Stomach smooth muscle (tissue), 2 donors: ENCODE data around the gene PXDN.

Source experiments
- H3K27ac ChIP-seq: one replicate; pipeline ENCODE4 v1.7.0; 2013; ENCODE audit warnings: mild to moderate bottlenecking, low read length, inconsistent platforms
- H3K27me3 ChIP-seq, 2 donors: one replicate each; pipeline ENCODE4 v1.7.0; 2013; ENCODE audit warnings: low read length in 2 of 2; ENCODE audit not compliant: insufficient read depth in 2 of 2, control insufficient read depth in 1 of 2
- H3K36me3 ChIP-seq, 2 donors: one replicate each; pipeline ENCODE4 v1.7.0; 2013; ENCODE audit warnings: low read length in 2 of 2; ENCODE audit not compliant: control insufficient read depth in 2 of 2, insufficient read depth in 2 of 2
- H3K4me1 ChIP-seq: one replicate; pipeline ENCODE4 v1.7.0; 2013; ENCODE audit warnings: low read length; ENCODE audit not compliant: control insufficient read depth, insufficient read depth
- H3K4me3 ChIP-seq, 2 donors: one replicate each; pipeline ENCODE4 v1.7.0; 2013; ENCODE audit warnings: low read length in 2 of 2
- H3K9ac ChIP-seq, 2 donors: one replicate each; pipeline ENCODE4 v1.7.0; 2013; ENCODE audit warnings: low read length in 2 of 2, mild to moderate bottlenecking in 1 of 2
- H3K9me3 ChIP-seq, 2 donors: one replicate each; pipeline ENCODE4 v1.7.0; 2013; ENCODE audit warnings: low read length in 2 of 2; ENCODE audit not compliant: control insufficient read depth in 2 of 2
- donor health status: healthy.
- donor health status: Pancreatic carcinoma.

PXDN gene

GRCh38 chr2:1744446-1745170 lies at the start of gene PXDN:
Gene PXDN, minus strand, starts transcription at chr2:1744515. Its CDS starts 60 bp downstream, at chr2:1744455.
- H3K27ac ChIP-seq: peak within 1 kb of the TSS; percentile 84
- peaks cover 0 to 2% of the 10 kb centered on the region in 2 donors for H3K27me3 ChIP-seq

GRCh38 chr2:1793868-1794445 lies 49.6 kb upstream of the PXDN start:
- Histone ChIP-seq H3K4me1 (peaks cover 13% of the 10 kb centered on the region), H3K27me3 (no peaks in the 10 kb centered on the region), H3K36me3 (no peaks in the 10 kb centered on the region), H3K9ac (no peak overlapping the region), H3K27ac (no peak overlapping the region), H3K4me3 (no peak overlapping the region), H3K9me3 (no peaks in the 10 kb centered on the region)

More at GRCh38 chr2:1744446-1745170, at the start of gene PXDN:
- peaks cover 49% of the 10 kb centered on the region for H3K4me1 ChIP-seq
- peak within 1 kb of the TSS; percentile 54 to 79 for H3K4me3 ChIP-seq
- H3K9ac ChIP-seq: peak within 1 kb of the TSS; percentile 71 to 86
- H3K36me3 ChIP-seq: no peaks in the 10 kb centered on the region
- no peaks in the 10 kb centered on the region for H3K9me3 ChIP-seq

- H3K27me3 ChIP-seq: no peaks in the 10 kb centered on the region
- no peak overlapping the region for H3K4me3 ChIP-seq
- no peak overlapping the region for H3K27ac ChIP-seq
- H3K4me1 ChIP-seq: peaks cover 13% of the 10 kb centered on the region
- no peaks in the 10 kb centered on the region for H3K9me3 ChIP-seq
- H3K36me3 ChIP-seq: no peaks in the 10 kb centered on the region
- H3K9ac ChIP-seq: no peak overlapping the region
These were observed 48.9 kb upstream of the PXDN start for GRCh38 chr2:1793001-1793867.

GRCh38 chr2:1791685-1792435 lies 47.5 kb upstream of the PXDN start:
- Histone ChIP-seq H3K27me3 (no peaks in the 10 kb centered on the region), H3K9ac (peak overlapping the region; percentile 7 to 36), H3K4me3 (peak overlapping the region in 1 of 2 donors; percentile 57), H3K9me3 (no peaks in the 10 kb centered on the region), H3K36me3 (no peaks in the 10 kb centered on the region), H3K4me1 (peaks cover 13% of the 10 kb centered on the region), H3K27ac (peak overlapping the region; percentile 37)

GRCh38 chr2:1791006-1791605 lies 46.8 kb upstream of the PXDN start:
- no peak overlapping the region for H3K27ac ChIP-seq
- H3K9ac ChIP-seq: no peak overlapping the region
- H3K4me3 ChIP-seq: no peak overlapping the region
- peaks cover 13% of the 10 kb centered on the region for H3K4me1 ChIP-seq
- no peaks in the 10 kb centered on the region for H3K9me3 ChIP-seq
- H3K36me3 ChIP-seq: no peaks in the 10 kb centered on the region
- H3K27me3 ChIP-seq: no peaks in the 10 kb centered on the region

GRCh38 chr2:1790473-1790872 lies 46.2 kb upstream of the PXDN start:
- Histone ChIP-seq H3K4me3 (no peak overlapping the region), H3K9me3 (no peaks in the 10 kb centered on the region), H3K27ac (no peak overlapping the region), H3K9ac (no peak overlapping the region), H3K36me3 (no peaks in the 10 kb centered on the region), H3K4me1 (peaks cover 13% of the 10 kb centered on the region), H3K27me3 (no peaks in the 10 kb centered on the region)

- Histone ChIP-seq H3K36me3 (no peaks in the 10 kb centered on the region), H3K27me3 (no peaks in the 10 kb centered on the region), H3K27ac (no peak overlapping the region), H3K9ac (no peak overlapping the region), H3K4me3 (no peak overlapping the region), H3K9me3 (no peaks in the 10 kb centered on the region), H3K4me1 (peaks cover 13% of the 10 kb centered on the region)
These were observed 45.3 kb upstream of the PXDN start for GRCh38 chr2:1789610-1790009.

- H3K27me3 ChIP-seq: no peaks in the 10 kb centered on the region
- H3K36me3 ChIP-seq: no peaks in the 10 kb centered on the region
- no peak overlapping the region for H3K4me3 ChIP-seq
- no peak overlapping the region for H3K27ac ChIP-seq
- H3K4me1 ChIP-seq: peaks cover 13% of the 10 kb centered on the region
- no peaks in the 10 kb centered on the region for H3K9me3 ChIP-seq
- no peak overlapping the region for H3K9ac ChIP-seq
These were observed 44.2 kb upstream of the PXDN start for GRCh38 chr2:1788478-1788959.

- Histone ChIP-seq H3K9me3 (no peaks in the 10 kb centered on the region), H3K36me3 (no peaks in the 10 kb centered on the region), H3K4me3 (no peak overlapping the region), H3K4me1 (peaks cover 11% of the 10 kb centered on the region), H3K27me3 (no peaks in the 10 kb centered on the region), H3K9ac (no peak overlapping the region), H3K27ac (no peak overlapping the region)
These were observed 43.6 kb upstream of the PXDN start for GRCh38 chr2:1787755-1788477.
